Thyroid gland (tissue), 4 donors: ENCODE measurements around the gene RIPK4. TPM values are rescaled to one million over a fixed set of nuclear protein-coding genes. Genes with fewer than 3 reads are reported as not detected.

Experiments used
- DNase-seq, 2 donors: peaks; one replicate each; pipeline ENCODE4 v3.0.0-alpha.2; 2019
- H3K27ac ChIP-seq, 3 donors: fragments of 200-600 bp; sonication (generic); 1 replicate in 2 of 3; 2 replicates in 1 of 3; pipeline ENCODE4 v1.5.1; 2016 to 2019; ENCODE audit warnings: mild to moderate bottlenecking in 1 of 3, moderate library complexity in 1 of 3
- H3K27me3 ChIP-seq: fragments of 200-600 bp; sonication (generic); one replicate; pipeline ENCODE4 v1.5.1; 2019
- H3K36me3 ChIP-seq, 2 donors: fragments of 200-600 bp; sonication (generic); one replicate each; pipeline ENCODE4 v1.5.1; 2016 to 2019
- H3K4me1 ChIP-seq, 2 donors: fragments of 200-600 bp; sonication (generic); one replicate each; pipeline ENCODE4 v1.5.1; 2017 to 2019
- H3K4me3 ChIP-seq, 3 donors: fragments of 200-600 bp; sonication (generic); replicated peaks in 1 of 3; 1 replicate in 2 of 3; 2 replicates in 1 of 3; pipeline ENCODE4 v1.5.1; 2016; ENCODE audit warnings: mild to moderate bottlenecking in 1 of 3
- H3K9me3 ChIP-seq: fragments of 200-600 bp; sonication (generic); one replicate; pipeline ENCODE4 v1.5.1; 2017
- POLR2A ChIP-seq, 2 donors: fragments of 450-650 bp; IDR thresholded peaks; one replicate each; pipeline ENCODE4 v1.6.1; 2017; ENCODE audit warnings: antibody characterized with exemption in 2 of 2, mild to moderate bottlenecking in 2 of 2, moderate library complexity in 1 of 2
- WGBS, 2 donors: methylation state at CpG; one replicate each; pipeline ENCODE4 v1.1.5; 2017; 5-methylcytosine and 5-hydroxymethylcytosine counted together
- intact Hi-C: fragments of 100-400 bp; cut with DNase I; formaldehyde crosslinking; loops from one replicate; pipeline ENCODE4 v1.15.1; 2023
- total RNA-seq, 4 donors: library from RNA; depleted of rRNA; stranded (reverse); fragments of >200 nt; gene quantifications; one replicate each; pipeline ENCODE4 v1.2.3, GENCODE V29; 2016
- TF ChIP-seq, protein P1 (sequence below), 6 experiments: fragments of 200-600 bp in 3 of 6; fragments of 450-650 bp in 3 of 6; sonication (generic) in 3 of 6; IDR thresholded peaks; one replicate each; pipeline ENCODE4 v1.5.1; 2016 to 2019; ENCODE audit warnings: antibody characterized with exemption in 6 of 6, mild to moderate bottlenecking in 2 of 6, inconsistent platforms in 1 of 6, moderate library complexity in 1 of 6

Gene RIPK4
- total RNA-seq, 4 donors from 2014 or later: 15.3 to 24.7 (median 22.6) TPM

DNA sequence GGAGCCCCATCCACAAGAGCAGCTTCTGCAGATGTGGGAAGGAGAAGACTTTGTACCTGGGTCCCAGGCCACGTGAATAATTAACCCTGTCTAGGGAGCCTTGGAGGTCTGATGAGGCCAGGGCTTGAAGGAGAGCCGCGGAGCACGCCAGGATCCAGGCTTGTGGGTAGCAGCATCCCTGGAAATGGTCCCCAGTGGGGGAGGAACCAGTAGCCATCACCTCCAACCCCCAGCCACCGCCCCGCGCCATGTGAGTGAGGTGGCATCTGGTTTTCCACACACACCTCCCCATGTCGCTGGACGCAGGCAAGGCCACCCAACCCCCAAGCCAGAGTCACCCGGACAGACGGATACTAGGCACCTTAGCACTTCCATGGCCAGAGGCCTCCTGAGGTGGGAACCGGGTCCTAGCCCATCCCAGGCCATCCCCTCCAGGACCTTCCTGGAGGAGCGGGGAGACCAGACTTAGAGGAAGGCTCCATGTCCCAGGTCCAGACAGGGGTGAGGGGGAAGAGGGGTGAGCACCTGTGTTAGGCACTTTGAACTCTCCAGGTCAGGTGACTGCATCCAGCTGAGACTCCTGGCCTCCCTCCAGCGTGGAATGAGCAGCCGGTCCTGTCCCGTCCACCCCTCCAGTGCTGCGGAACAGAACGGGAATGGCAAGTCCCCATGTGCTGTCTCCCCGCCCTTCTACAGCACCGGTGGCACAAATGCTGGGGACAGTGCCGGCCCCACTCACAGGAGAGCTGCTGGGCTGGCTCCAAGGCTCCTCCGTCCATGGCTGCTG is 53.2 kb downstream of the RIPK4 start:
- TF ChIP-seq POLR2A (IDR thresholded peaks at IDR 0.05): no peak
- peak; percentile 33 to 58 for DNase-seq
- intact Hi-C loops: no loop called here
- no peaks in the 10 kb centered on the region for H3K9me3 ChIP-seq
- no peak overlapping the region for H3K4me3 ChIP-seq
- H3K27ac ChIP-seq: no peak overlapping the region
- WGBS, 2 donors: 64 to 78% methylated on average over 18 to 19 of the region's 22 CpGs
- H3K4me1 ChIP-seq: no peaks in the 10 kb centered on the region
- no peaks in the 10 kb centered on the region for H3K27me3 ChIP-seq
- no peaks in the 10 kb centered on the region for H3K36me3 ChIP-seq

DNA sequence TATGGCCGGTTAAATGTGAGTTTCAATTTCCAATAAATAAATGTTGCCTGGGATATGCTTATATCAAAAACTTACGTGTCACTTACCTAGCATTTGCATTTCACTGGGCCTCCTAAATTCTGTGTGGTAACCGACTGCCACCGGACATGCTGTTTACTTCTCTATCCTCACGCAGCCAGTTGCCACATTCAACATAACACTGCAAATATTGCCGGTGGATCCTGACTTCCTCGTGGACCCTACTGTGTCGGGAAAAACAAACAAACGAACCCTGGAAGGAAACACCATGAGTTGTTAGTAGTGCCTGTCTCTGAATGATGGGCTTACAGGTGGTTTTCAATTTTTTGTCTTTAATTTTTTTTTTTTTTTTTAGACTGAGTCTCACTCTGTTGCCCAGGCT is 54.1 kb downstream of the RIPK4 start:
- Histone ChIP-seq H3K9me3 (no peaks in the 10 kb centered on the region), H3K4me1 (peaks cover 2% of the 10 kb centered on the region in 2 donors), H3K27me3 (no peaks in the 10 kb centered on the region), H3K36me3 (no peaks in the 10 kb centered on the region), H3K4me3 (no peak overlapping the region), H3K27ac (no peak overlapping the region)
- 59 to 64% methylated on average over 9 of the region's 9 CpGs for WGBS, 2 donors
- intact Hi-C loops: no loop called here
- TF ChIP-seq, protein P1, sequence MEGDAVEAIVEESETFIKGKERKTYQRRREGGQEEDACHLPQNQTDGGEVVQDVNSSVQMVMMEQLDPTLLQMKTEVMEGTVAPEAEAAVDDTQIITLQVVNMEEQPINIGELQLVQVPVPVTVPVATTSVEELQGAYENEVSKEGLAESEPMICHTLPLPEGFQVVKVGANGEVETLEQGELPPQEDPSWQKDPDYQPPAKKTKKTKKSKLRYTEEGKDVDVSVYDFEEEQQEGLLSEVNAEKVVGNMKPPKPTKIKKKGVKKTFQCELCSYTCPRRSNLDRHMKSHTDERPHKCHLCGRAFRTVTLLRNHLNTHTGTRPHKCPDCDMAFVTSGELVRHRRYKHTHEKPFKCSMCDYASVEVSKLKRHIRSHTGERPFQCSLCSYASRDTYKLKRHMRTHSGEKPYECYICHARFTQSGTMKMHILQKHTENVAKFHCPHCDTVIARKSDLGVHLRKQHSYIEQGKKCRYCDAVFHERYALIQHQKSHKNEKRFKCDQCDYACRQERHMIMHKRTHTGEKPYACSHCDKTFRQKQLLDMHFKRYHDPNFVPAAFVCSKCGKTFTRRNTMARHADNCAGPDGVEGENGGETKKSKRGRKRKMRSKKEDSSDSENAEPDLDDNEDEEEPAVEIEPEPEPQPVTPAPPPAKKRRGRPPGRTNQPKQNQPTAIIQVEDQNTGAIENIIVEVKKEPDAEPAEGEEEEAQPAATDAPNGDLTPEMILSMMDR (IDR thresholded peaks at IDR 0.05): no peak
- no peak for TF ChIP-seq POLR2A (IDR thresholded peaks at IDR 0.05)
- DNase-seq: no peak

DNA sequence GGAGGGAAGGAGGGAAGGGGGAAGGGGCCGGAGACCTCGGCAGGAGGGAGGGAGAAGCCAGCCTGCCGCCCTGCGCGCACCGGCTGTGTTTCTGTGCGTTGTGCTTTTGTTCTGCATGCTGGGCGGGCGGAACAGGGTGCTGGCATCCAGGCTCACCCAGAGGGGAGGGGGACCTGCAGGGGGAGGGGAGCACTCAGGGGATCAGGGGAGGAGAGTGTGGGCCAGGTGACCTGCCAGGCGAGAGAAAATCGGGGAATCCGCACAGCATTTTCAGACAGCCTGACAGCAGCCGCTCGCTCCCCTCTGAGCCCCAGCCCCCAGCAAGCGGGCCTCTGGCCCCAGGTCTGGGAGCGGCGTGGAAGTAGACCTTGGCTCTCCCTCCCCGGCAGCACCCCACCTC is 54.7 kb downstream of the RIPK4 start:
- peak in 1 of 2 donors; percentile 27 for DNase-seq
- Histone ChIP-seq H3K9me3 (no peaks in the 10 kb centered on the region), H3K4me3 (no peak overlapping the region), H3K27ac (no peak overlapping the region), H3K4me1 (peaks cover 5 to 7% of the 10 kb centered on the region in 2 donors), H3K27me3 (no peaks in the 10 kb centered on the region), H3K36me3 (no peaks in the 10 kb centered on the region)
- TF ChIP-seq, protein P1 (IDR thresholded peaks at IDR 0.05): no peak
- no peak for TF ChIP-seq POLR2A (IDR thresholded peaks at IDR 0.05)
- intact Hi-C loops: no loop called here
- 21 to 22% methylated on average over 18 of the region's 18 CpGs for WGBS, 2 donors

DNA sequence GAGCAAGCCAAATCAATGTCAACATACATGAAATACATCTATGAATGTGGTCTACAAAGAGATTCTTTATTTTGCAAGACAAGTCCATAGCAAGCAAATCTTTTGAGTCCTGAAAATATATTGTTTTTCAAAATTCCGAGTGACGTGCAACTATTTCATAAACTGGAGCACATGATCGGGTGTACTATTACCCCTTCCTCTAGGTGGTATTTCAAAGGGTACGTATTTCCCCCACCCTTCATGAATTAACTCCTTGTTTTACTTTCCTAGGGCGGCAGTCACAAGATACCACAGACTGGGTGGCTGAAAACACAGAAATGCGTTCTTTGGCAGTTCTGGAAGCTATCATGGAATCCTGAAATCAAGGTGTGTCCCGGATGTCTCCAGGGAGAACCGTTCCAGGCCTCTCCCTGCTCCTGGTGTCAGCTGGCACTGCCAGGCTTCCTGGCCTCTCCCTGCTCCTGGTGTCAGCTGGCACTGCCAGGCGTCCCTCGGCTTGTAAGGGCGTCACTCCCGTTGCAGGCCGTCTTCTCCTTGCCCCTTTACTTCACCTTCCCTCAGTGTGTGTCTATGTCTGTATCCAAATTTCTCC is 55.3 kb downstream of the RIPK4 start:
- H3K4me1 ChIP-seq: peaks cover 10 to 14% of the 10 kb centered on the region in 2 donors
- H3K36me3 ChIP-seq: no peaks in the 10 kb centered on the region
- TF ChIP-seq, protein P1 (IDR thresholded peaks at IDR 0.05): no peak
- no peak for TF ChIP-seq POLR2A (IDR thresholded peaks at IDR 0.05)
- H3K9me3 ChIP-seq: no peaks in the 10 kb centered on the region
- 78 to 83% methylated on average over 13 of the region's 13 CpGs for WGBS, 2 donors
- H3K27ac ChIP-seq: no peak overlapping the region
- H3K4me3 ChIP-seq: no peak overlapping the region
- no peak for DNase-seq
- intact Hi-C loops: no loop called here
- H3K27me3 ChIP-seq: no peaks in the 10 kb centered on the region

DNA sequence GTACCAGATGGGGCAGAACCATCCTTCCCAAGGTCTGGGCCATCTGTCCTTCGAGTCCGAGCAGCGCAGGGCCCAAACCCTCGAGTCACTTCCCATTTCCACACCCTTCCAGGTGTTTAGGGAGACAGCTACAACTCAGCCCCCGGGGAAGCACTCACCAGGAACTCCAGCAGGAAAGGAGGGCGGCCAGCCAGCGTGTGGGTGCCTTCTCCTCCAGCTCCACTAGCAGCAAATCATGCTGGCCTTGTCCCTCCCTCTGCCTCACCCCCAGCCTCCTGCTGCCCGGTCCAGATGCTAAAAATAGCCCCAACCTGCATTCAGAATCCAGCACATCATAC is 56.1 kb downstream of the RIPK4 start:
- no peak for TF ChIP-seq POLR2A (IDR thresholded peaks at IDR 0.05)
- TF ChIP-seq, protein P1 (IDR thresholded peaks at IDR 0.05): no peak
- Histone ChIP-seq H3K36me3 (no peaks in the 10 kb centered on the region), H3K4me3 (no peak overlapping the region), H3K27me3 (no peaks in the 10 kb centered on the region), H3K4me1 (peaks cover 13 to 21% of the 10 kb centered on the region in 2 donors), H3K27ac (no peak overlapping the region), H3K9me3 (no peaks in the 10 kb centered on the region)
- intact Hi-C loops: no loop called here
- WGBS, 2 donors: 80 to 84% methylated on average over 8 of the region's 8 CpGs
- DNase-seq: no peak
